Peyer's patch (tissue), 4 donors: ENCODE results near the gene PRXL2B. TPM values are rescaled to one million over a fixed set of nuclear protein-coding genes. Genes with fewer than 3 reads are reported as not detected.

Experiments
- DNase-seq, 3 donors: peaks; one replicate each; pipeline ENCODE4 v3.0.0-alpha.2; 2017 to 2019
- H3K27ac ChIP-seq, 4 donors: fragments of 200-600 bp; sonication (generic); one replicate each; pipeline ENCODE4 v1.5.1; 2016 to 2019
- H3K27me3 ChIP-seq, 2 donors: fragments of 200-600 bp; sonication (generic); one replicate each; pipeline ENCODE4 v1.5.1; 2019
- H3K36me3 ChIP-seq, 3 donors: fragments of 200-600 bp; sonication (generic); one replicate each; pipeline ENCODE4 v1.5.1; 2016 to 2019
- H3K4me1 ChIP-seq, 4 donors: fragments of 200-600 bp; sonication (generic); one replicate each; pipeline ENCODE4 v1.5.1; 2016 to 2019
- H3K4me3 ChIP-seq, 4 donors: fragments of 200-600 bp; sonication (generic); 1 replicate in 3 of 4; 2 replicates in 1 of 4; pipeline ENCODE4 v1.5.1; 2016 to 2019; ENCODE audit warnings: mild to moderate bottlenecking in 1 of 4
- H3K9me3 ChIP-seq, 4 donors: fragments of 200-600 bp; sonication (generic); one replicate each; pipeline ENCODE4 v1.5.1; 2016 to 2019; ENCODE audit warnings: mild to moderate bottlenecking in 1 of 4
- CTCF ChIP-seq, 6 experiments: fragments of 450-650 bp in 4 of 6; fragments of 200-600 bp in 2 of 6; sonication (generic) in 1 of 6; IDR thresholded peaks; one replicate each; pipeline ENCODE4 v1.5.1; 2017 to 2019; ENCODE audit warnings: antibody characterized with exemption in 6 of 6, mild to moderate bottlenecking in 3 of 6, moderate library complexity in 1 of 6
- POLR2A ChIP-seq, 2 donors: fragments of 450-650 bp; IDR thresholded peaks; one replicate each; pipeline ENCODE4 v1.5.1; 2017; ENCODE audit warnings: antibody characterized with exemption in 2 of 2, mild to moderate bottlenecking in 2 of 2, moderate library complexity in 2 of 2
- total RNA-seq, 4 donors: library from RNA; depleted of rRNA; stranded (reverse); fragments of >200 nt; gene quantifications; one replicate each; pipeline ENCODE4 v1.1.0, GENCODE V29; 2016

PRXL2B gene
- total RNA-seq, 4 donors from 2014 or later: 41.3 to 79.5 (median 59.0) TPM

- no peaks in the 10 kb centered on the region for H3K9me3 ChIP-seq
- DNase-seq: peak in 2 of 3 donors; percentile 81 to 88
- H3K4me3 ChIP-seq: peak overlapping the region; percentile 67 to 91 (median 81)
- peaks cover 0 to 44% (median 25%) of the 10 kb centered on the region in 4 donors for H3K4me1 ChIP-seq
- H3K27ac ChIP-seq: peak overlapping the region; percentile 95 to 98 (median 96)
- peaks cover 0 to 49% (median 0%) of the 10 kb centered on the region in 3 donors for H3K36me3 ChIP-seq
- H3K27me3 ChIP-seq: no peaks in the 10 kb centered on the region
- no peak for TF ChIP-seq CTCF (IDR thresholded peaks at IDR 0.05)
- TF ChIP-seq POLR2A (IDR thresholded peaks at IDR 0.05): peak; percentile 47 to 71
Measured at GRCh38 chr1:2557482-2558400, 28.8 kb upstream of the PRXL2B start.

GRCh38 chr1:2558420-2558819 lies 28.2 kb upstream of the PRXL2B start:
- TF ChIP-seq CTCF (IDR thresholded peaks at IDR 0.05) (no peak), POLR2A (IDR thresholded peaks at IDR 0.05) (no peak)
- no peaks in the 10 kb centered on the region for H3K27me3 ChIP-seq
- peaks cover 0 to 56% (median 0%) of the 10 kb centered on the region in 3 donors for H3K36me3 ChIP-seq
- peak overlapping the region in 1 of 4 donors; percentile 95 for H3K27ac ChIP-seq
- H3K4me3 ChIP-seq: peak overlapping the region in 2 of 4 donors; percentile 67 to 78
- no peak for DNase-seq
- no peaks in the 10 kb centered on the region for H3K9me3 ChIP-seq
- peaks cover 0 to 44% (median 25%) of the 10 kb centered on the region in 4 donors for H3K4me1 ChIP-seq

- DNase-seq: no peak
- H3K27ac ChIP-seq: no peak overlapping the region
- no peaks in the 10 kb centered on the region for H3K27me3 ChIP-seq
- H3K4me1 ChIP-seq: peaks cover 0 to 45% (median 25%) of the 10 kb centered on the region in 4 donors
- TF ChIP-seq POLR2A (IDR thresholded peaks at IDR 0.05) (no peak), CTCF (IDR thresholded peaks at IDR 0.05) (no peak)
- no peaks in the 10 kb centered on the region for H3K9me3 ChIP-seq
- H3K36me3 ChIP-seq: peaks cover 0 to 61% (median 0%) of the 10 kb centered on the region in 3 donors
- H3K4me3 ChIP-seq: no peak overlapping the region
Measured at GRCh38 chr1:2558861-2559260, 27.7 kb upstream of the PRXL2B start.

- TF ChIP-seq POLR2A (IDR thresholded peaks at IDR 0.05): no peak
- no peak for TF ChIP-seq CTCF (IDR thresholded peaks at IDR 0.05)
- Histone ChIP-seq H3K4me1 (peaks cover 0 to 46% (median 24%) of the 10 kb centered on the region in 4 donors), H3K4me3 (no peak overlapping the region), H3K9me3 (no peaks in the 10 kb centered on the region), H3K27me3 (no peaks in the 10 kb centered on the region), H3K36me3 (peaks cover 0 to 63% (median 0%) of the 10 kb centered on the region in 3 donors), H3K27ac (no peak overlapping the region)
- DNase-seq: peak in 1 of 3 donors; percentile 37
Measured at GRCh38 chr1:2559509-2560298, 26.9 kb upstream of the PRXL2B start.

DNA sequence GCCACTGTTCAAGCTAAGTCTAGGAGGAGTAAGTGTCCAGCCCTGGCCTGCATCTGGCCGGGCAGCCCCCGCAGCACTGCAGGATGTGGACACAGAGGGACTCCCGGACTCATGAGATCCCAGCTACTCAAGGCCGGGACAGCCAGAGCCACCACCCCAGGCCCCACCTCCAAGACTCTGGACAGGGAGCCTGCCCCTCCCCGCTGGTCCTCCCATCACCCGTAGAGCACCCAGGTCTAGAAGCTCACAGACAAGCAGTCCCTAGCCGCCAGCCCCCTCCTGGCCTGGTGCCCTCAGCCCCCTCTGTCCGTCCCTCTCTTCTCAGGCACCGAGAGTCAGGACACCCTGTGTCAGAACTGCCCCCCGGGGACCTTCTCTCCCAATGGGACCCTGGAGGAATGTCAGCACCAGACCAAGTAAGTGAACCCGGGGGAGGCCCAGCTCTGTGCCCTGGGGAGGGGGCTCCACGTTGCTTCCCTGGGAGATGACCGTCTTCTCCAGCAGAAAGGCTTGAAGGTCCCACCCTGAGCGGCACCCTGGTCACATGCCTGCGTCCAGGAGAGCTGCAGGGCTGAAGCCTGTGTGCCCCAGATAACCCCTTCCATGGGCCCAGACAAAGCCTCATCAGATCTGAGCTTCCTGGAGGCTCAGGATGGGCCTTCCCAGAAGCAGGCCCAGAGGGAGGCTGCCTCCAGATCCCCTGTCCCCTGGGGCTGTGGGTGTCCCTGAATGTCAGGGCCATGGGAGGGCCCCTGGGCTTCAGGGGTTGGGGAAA lies 26.1 kb upstream of the PRXL2B start:
- TF ChIP-seq POLR2A (IDR thresholded peaks at IDR 0.05) (no peak), CTCF (IDR thresholded peaks at IDR 0.05) (no peak)
- Histone ChIP-seq H3K4me3 (no peak overlapping the region), H3K36me3 (peaks cover 0 to 63% (median 0%) of the 10 kb centered on the region in 3 donors), H3K27ac (no peak overlapping the region), H3K27me3 (no peaks in the 10 kb centered on the region), H3K9me3 (no peaks in the 10 kb centered on the region), H3K4me1 (peaks cover 0 to 45% (median 17%) of the 10 kb centered on the region in 4 donors)
- DNase-seq: no peak
